Gastrocnemius medialis (tissue), 4 donors: ENCODE data around the gene ADGRB3.

Source experiments
- CTCF ChIP-seq, 5 experiments: fragments of 450-650 bp in 3 of 5; fragments of 200-600 bp in 2 of 5; sonication (generic) in 2 of 5; IDR thresholded peaks in 4 of 5; conservative IDR thresholded peaks in 1 of 5; 1 replicate in 4 of 5; 2 replicates in 1 of 5; pipeline ENCODE4 v1.5.1; 2016 to 2019; ENCODE audit warnings: antibody characterized with exemption in 5 of 5, mild to moderate bottlenecking in 3 of 5, moderate library complexity in 3 of 5
- POLR2A ChIP-seq, 2 donors: fragments of 450-650 bp; IDR thresholded peaks; one replicate each; pipeline ENCODE4 v1.6.1; 2017; ENCODE audit warnings: antibody characterized with exemption in 2 of 2, mild to moderate bottlenecking in 2 of 2, moderate library complexity in 2 of 2

DNA sequence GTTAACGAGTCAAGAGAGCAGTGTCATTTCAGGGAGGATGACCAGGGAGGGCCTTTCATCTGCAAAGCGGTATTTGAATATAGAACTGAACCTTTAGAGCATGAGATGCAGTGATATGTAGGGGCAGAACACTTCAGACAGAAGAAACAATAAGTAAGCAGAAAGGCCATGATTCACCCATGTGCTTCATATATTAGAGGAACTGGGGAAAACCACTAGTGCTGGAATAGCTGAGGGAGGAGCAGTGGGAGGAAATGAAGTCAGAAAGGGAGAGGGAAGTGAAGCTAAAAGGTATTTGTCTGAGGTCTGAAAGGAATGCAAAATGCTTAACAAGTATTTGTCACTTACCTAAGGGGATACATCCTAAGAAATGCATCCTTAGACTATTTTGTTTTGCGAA, 391.2 kb downstream of the ADGRB3 start:
- TF ChIP-seq CTCF (IDR thresholded peaks at IDR 0.05 in 4 of 5, conservative IDR thresholded peaks at IDR 0.05 in 1 of 5) (no peak), POLR2A (IDR thresholded peaks at IDR 0.05) (no peak)
